Measurements from ENCODE around the gene SLC39A1.
A peak's percentile ranks its signal among the peaks of the same experiment; 100 is the strongest.

The SLC39A1 gene

DNA sequence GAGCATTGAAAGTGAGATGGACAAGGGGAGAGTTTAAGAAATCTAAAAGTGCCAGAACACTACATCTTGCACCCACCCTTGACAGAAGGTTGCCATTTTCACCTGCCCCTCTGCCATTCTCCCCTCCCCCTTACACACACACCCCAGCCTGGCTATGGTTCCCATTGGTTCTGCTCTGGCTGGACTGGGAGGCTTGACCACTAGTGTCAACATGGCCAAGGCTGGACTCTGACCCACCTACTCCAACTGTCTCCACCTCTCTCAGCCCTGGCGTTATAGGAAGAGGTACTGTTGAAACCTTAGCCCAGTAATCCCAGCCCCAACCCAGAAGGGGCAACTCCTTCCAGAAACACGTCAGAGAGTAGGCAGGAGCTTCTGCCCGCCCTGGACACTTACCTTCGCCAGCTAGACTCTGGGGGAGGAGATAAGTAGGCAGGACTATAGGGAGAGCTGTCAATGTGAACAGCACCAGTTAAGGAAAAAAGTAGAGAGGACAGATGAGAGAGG lies 9.4 kb downstream of the SLC39A1 start:
- no peak for DNase-seq (ENCODE audit: low read depth)

DNA sequence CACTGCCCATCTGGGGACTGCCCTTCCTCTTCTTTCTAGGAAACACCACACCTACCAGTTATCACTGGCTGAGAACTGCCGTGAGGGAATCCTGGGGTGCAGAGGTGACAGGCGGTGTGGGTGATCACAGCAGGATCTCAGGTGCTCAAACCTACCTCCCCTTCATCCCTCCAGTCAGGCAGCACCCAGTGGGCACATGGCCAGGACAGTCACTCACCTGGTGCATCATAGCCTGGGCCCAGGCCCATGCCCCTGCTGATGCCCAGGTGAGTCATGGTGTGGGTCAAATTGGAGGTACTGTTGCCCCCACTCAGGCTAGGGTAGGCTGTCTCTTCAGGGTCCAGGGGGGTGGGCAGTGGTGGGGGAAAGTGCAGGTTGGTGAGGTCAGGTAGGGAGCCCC lies 11.5 kb downstream of the SLC39A1 start:
- DNase-seq (ENCODE audit: low read depth) = no peak

DNA sequence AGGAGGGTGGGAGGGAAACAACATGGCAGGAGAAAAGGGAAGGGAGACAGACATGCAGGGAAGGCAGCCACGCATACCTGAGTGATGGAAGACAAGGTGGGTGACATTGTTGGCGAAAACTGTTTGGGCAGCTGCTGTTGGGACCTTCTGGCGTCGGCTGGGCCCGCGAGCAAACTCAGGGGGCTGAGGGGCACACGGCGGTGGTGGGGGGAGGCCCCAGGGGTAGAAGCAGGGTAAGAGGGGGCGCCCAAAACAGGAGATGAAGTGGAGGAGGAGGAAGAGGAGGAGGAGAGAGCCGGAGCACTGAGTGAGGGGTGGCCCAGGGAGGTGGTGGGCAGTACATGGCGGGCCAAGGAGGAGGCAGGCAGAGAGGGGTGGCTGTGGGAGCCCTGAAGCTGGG lies 12.2 kb downstream of the SLC39A1 start:
- no peak for DNase-seq (ENCODE audit: low read depth)

DNA sequence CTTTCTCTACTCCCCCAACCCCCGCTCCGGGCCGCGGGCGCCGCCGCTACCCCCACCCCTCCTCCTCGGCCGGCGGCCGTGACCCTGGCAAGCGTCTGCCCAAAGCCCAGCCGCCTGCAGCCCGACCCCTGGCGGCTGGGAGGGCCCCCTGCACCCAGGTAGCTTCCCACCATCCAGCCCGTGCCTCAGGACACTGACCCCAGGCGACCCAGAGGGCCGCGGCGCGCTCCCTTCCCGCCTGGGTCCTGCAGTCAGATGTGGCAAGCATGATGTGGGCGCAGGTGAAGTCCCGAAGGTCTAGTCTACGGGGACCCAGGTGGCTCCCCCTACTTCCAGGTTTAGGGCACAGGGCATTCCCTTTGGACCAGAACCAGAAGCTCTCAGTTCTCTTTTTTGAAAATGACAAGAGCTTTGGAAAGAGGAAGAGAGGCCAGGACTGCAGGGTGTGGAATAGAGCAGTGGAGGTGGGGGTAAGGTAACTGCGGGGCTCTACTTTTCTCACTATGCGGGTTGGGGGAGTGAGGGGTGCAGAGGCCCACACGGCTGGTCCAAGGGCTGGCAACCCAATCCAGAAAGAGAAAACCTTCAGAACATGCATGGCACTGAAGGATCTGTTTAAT lies 16.6 kb downstream of the SLC39A1 start, which contains the start of gene DENND4B:
Gene DENND4B (minus strand): TSS at position 97 of the 620 bp plus-strand sequence. CDS start 2,344 bp downstream, outside the sequence.
- no peak for DNase-seq (ENCODE audit: low read depth)

DNA sequence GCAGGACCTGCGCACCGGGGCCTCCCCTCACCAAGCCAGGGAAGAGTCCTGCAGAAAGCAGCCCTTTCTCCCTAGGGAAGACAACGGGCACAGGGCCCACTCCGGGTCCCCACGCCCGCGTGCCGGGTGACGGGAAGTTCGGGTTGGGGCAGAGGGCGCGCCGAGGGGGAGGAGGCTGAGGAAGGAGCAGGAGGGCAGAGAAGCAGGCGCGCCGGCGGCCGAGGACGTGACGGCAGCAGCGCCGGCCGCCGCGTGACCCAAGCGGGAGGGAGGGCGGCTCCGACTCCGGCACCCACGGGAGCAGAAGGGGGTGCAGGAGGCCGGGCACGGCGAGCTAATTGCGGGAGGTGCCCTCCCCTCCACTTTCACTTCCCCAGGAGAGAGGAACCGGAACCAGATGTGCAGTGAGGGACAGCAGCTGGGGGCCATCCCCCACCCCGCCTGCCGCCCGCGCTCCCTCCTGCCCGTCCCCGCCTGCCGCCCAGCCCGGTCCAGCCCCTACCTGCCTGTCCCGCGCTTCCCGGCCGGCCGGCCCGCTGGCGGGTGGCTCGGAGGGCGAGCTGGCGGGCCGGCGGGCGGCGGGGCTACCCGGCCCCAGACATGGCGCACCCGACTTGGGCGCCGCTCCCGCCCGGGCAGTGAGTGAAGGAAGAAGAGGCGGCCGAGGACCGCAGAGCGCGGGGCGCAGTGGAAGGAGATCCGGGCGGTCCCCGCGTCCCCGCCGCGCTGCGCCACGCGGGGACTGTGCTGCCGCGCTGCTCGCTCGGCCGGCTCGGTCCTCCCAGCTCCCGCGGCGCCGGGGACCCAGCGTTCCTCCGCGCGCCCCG lies 17.3 kb downstream of the SLC39A1 start:
- peak; percentile 81 for DNase-seq (ENCODE audit: low read depth)

DNA sequence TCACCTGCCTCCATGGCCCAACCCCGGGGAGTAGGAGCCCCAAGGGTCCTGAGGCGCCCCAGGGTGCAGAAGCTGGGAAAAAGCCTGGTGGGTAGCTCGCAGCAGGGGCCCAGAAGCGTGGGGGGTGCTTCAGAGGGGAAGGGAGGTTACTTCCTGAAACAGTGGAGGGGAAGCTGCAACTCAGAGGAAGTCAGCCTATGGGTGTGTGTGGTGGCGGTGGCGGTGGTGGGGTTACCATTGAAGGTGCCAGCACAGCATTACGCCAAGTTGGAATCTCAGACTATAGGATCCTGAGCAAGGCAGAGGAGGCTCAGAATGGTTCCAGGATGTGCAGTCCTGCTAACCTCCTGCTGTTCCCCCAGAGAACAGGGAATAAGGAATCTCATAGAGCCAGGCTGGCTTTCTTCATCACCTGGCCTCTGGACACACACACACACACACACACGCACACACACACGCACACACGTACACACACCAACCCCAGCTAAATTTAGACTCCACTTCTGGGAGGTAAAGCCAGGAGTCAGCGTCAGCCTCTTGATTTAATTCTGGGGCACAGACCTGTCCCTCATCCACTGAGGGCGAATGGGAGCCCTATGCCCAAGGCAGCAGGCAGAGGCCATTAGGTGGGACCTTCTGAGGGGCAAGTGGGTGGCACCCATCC lies 18.1 kb downstream of the SLC39A1 start:
- peak; percentile 79 for DNase-seq (ENCODE audit: low read depth)

DNA sequence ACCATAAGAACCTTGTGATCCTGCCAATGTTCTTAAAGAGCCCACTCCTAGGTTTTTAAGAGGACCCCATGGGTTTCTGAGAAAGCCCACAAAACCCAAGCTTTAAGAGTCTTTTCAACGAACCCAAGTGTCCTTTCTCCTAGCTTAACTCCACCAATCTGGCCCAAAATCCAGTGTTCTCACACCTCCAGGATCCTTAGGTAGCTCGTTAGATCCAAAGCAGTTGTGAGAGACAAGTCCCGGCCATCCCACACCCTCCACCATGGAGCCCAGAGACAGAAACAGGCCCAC lies 18.6 kb downstream of the SLC39A1 start:
- no peak for DNase-seq (ENCODE audit: low read depth)

DNA sequence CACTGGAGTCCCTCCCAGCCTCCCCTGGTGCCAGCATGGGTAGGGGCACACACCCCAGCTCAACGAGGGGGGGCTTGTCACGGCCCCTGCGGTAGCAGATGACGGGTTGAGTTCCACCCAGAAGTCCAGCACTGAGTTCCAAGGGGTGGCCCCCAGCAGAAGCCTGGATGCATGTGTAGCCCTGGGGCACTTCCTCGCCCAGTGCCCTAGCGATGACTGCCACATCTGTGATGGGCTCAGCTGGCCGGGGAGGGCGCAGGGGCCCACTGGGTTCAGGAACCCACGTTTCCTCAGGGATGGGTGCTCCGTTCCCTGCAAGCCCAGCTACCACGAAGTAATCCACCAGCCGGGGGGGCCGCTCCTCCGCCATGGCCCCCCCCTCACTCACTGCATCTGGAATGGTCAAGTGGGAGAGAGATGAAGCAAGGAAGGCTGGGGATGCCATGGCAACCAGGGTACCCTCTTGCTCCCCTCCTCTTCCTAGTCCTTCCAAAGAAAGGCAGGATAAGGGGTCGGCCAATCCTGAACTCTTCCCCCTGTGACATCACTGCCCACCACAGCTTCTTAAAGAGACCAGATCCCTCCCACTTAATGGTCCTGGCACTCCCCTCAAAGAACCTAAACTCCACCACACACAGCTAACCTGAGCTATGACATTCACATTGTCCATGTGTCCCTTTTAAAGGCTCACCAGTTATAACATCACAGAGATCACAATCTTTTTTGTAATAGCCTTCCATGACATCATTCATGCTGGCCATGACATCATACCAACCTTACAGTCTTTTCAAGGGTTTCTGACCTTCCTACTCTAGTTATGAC lies 19.1 kb downstream of the SLC39A1 start:
- no peak for DNase-seq (ENCODE audit: low read depth)

DNA sequence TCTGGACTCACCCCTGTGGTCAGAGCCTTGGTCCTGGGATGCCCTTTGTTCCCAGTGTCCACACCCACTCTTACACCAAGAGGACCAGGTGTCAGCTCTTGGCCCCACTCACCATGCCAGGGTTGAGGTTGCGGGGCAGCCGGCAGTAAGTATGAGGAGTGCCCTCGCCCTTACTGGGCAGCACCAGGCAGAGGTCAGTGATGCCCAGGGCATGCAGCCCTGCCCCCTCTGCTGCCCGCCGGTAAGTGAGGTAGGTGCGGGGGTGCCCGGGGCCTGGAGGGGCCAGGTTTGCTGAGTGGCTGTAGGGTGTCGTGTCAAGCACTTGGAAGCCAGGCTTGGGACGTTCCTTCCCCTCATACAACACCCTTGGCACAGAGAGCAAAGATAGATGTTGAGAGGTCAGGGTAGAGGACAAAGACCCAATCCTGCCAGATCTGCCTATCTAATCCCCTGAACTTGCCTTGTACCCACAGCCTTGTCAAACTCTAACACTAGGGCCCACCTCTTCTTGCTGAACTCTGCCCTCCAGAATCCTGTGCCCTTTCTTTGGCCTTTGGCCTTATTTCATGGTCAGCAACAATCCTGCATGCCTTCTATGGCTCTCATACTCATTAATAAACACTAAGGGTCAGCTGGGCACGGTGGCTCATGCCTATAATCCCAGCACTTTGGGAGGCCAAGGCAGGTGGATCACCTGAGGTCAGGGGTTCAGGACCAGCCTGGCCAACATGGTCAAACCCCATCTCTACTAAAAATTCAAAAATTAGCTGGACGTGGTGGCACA lies 20.4 kb downstream of the SLC39A1 start:
- DNase-seq (ENCODE audit: low read depth) = no peak

DNA sequence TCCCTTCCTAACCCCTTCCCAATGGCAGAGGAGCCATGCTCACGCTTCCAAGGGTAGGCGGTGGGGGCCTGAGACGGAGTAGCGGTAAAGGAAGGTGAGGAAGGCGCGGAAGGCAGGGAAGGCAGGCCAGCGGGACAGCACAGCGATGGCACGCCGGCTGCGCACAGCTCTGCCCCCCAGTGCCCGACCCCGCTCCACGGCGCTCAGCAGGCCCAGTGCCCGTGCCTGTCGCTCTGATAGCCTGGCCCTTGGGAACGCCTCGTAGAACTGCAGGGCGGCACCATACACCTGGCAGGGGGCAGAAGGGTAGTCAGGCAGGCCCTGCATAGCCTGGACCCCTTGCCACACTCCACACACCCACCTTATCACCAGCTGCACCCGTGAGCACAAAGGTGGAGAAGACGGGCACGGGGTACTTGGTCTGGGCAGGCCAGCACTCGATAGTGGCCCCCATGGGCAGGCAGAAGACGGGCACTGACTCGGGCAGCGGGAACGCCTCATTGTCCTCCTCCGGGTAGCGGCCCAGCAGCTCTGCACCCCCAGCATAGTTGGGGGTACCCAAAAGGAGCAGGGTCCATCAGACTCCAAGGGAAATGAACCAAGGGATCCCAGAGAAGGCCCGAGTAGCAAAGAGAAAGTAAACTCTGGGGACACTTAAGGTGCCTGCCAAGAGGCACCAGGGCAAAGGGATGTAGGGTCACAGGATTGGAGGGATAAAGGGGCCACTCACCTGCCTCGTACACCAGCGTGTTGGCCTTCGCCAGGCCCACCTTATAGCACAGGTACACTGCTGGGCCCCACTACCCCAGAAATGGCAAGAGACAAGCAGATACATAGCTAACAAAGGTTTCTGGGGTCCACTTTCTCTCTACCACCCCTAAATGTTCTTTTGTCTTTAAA lies 21.3 kb downstream of the SLC39A1 start:
- DNase-seq (ENCODE audit: low read depth) = no peak

DNA sequence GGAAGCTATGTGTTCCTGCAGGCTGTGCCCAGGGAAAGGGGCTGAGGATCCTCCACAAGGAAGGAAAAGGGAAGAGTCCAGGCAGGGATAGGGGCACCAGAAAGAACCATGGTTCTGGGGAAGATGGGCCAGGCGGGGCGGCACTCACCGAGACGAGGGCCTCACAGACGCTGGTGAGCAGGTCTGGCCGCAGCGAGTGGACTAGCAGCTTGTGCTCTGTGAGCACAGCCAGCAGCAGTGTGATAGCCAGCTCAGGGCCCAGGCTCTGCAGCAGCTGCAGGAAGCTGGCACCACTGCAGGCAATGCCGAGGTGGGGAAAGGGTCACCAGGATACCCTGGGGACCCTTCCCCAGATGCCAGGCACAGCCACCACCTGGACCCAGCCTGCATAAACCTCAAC lies 22.6 kb downstream of the SLC39A1 start:
- no peak for DNase-seq (ENCODE audit: low read depth)

DNA sequence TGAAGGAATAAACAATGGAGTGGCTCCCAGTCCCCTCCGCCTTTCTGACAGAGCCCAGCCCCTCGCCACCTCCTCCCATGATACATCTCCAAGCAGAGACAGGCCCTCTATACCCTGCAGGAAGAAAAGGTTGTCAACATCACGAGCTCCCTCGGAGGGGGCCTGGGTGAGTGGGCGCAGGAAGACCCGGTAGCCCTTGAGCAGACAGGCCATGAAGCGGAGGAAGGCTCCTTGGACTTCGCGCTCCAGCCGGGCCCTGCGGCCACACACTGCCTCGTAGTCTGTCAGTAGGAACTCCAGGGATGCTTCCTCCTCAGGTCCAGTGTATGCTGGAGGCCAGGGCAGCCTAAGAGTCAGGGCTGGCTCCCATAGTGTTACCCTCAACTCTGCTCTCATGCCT lies 23.9 kb downstream of the SLC39A1 start:
- DNase-seq (ENCODE audit: low read depth) = no peak

DNA sequence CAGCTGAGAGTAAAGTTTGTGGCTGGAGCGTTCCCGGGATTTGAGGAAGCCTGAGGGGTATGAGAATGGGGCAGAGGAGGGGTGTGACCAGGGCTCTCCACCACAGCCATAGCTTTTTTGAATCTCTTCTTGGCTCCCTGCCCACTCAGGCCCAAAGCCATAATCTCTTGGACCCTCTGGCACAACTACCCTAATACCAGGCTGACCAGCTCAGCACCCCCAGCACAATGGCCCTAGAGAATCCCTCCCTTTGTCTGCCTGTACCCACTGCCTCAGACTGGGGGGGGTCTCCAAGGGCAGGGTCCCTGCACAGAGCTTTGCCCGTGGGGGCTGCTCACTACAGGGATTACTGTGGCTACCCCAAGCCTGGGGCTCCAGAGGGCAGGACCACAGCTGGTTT lies 24.3 kb downstream of the SLC39A1 start:
- no peak for DNase-seq (ENCODE audit: low read depth)

DNA sequence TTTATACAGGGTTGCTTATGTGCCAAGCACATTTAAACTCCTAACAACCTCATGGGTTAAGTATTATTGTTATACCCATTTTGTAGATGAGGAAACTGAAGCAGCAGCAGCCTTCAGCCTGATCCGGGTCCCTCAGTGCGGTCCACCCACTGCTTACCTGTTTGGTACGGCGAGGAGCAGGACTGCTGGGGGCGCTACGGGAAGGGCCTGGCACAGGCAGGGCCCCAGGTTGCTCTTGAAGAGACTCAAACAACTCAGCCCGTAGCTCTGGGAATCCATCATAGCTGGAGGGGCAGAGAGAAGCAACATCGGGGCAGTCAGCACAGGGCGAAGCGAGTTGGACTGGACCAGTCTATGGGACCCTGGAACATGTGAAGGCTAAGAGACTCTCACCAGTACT lies 26.0 kb downstream of the SLC39A1 start:
- no peak for DNase-seq (ENCODE audit: low read depth)

DNA sequence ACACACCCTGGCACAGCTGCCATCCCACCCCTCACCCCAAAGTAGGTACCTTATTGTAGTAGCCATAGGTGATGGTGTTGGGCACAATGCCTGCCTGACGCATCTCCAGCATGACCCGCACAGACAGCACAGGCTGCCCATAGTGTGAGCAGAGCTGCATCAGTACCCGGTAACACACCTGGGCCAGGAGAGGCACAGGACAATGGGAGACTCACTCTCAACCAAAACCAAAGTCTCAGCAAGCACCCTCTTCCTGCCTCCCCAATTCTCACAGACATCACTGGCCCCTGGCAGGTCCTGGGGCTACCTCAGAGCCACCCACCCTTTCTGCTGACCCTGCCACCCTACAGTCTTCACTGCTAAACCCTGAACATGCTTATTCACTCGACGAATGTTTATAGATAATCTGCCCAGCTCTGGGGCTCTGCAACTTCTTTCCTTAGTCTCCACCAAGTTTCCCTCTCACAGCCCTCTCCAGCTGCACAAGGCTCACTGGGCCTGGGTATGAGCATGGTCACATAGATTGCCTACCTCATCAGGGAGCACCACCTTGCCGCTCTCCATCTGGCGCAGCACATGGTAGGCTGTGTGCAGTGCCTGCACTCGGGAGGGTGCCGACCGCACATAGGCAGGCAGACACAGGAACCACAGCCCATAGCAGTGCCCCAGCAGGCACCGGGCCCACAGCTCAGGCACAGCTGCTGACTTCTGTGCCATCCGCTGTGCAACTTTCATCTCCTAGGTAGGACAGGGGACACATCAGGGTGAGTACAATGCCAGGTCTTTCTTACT lies 27.1 kb downstream of the SLC39A1 start:
- DNase-seq (ENCODE audit: low read depth) = no peak

DNA sequence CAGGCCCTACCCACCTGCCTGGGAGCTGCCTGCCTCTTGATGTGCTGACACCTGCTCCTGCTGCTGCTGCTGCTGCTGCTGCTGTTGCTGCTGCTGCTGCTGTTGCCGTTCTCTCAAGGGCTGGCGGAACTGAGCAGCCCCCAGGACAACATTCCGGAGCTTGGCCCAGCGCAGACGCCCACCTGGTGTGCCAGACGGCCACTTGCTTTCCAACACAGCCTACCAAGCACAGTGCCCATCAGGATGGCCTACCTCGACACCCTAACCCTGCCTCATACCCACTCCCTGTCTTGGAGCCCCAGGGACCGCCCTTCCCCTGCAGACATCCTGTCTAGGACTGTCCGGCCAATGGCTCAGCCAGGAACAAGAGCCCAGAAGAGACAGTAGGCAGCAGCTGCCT lies 28.6 kb downstream of the SLC39A1 start:
- no peak for DNase-seq (ENCODE audit: low read depth)

DNA sequence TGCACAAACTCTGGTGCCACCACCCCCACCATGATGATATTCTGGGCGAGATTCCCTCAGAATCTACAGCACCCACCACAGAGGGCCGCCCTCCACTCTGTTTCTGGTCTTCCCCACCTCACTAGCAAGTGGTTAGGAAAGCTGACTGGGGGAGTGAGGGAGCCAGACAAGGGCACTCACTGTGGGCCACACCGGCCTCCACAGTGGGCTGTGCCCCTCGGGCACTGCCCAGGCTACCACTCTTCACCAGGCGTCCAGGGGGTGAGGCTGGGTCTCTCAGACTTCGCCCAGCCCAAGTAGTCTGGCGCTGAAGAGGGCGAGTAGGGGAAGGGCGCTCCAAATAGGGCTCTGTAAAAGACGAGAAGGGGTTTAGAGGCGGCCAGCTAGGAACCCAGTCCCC lies 29.4 kb downstream of the SLC39A1 start:
- no peak for DNase-seq (ENCODE audit: low read depth)

DNA sequence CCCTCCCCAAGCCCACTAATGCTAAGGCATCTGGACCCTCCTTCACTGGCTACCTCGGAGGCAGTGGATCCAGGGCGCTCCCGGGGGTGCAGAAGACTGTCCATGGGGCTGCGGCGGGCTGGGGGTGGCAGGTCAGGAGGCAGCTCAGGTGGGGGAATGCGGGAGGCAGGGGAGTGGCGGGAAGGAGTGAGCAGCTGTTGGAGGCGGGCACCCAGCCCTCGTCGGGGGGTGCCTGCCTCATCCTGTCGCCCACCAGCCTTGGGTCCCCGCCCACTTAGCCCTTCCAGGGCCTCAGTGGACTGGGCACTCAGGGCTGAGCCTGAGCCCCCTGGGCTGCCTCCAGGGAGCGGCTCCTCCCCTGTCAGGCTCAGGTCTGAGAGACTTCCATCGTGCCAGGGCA lies 29.9 kb downstream of the SLC39A1 start:
- no peak for DNase-seq (ENCODE audit: low read depth)

Measured in CMK (cell line).